OCI-LY1 (cell line): ENCODE data around the gene SEC11A.

Source experiments
- CTCF ChIP-seq: fragments of 200-600 bp; sonication (generic), shearing (Covaris generic); IDR thresholded peaks from 2 replicates; pipeline ENCODE4 v1.5.1; 2017; ENCODE audit warnings: mild to moderate bottlenecking, antibody characterized with exemption, low read length, moderate library complexity, mixed read lengths
- EZH2 ChIP-seq: fragments of 200-600 bp; sonication (generic), shearing (Covaris generic); IDR thresholded peaks from 2 replicates; pipeline ENCODE4 v1.8.0; 2017; ENCODE audit warnings: borderline replicate concordance, mixed run types, mild to moderate bottlenecking, antibody characterized with exemption, low read length, moderate library complexity, mixed read lengths

- no peak for TF ChIP-seq CTCF
- no peak for TF ChIP-seq EZH2
These were observed 49.7 kb upstream of the SEC11A start for GRCh38 chr15:84765675-84766074.
